PC-9 (cell line): ENCODE measurements around the gene IFT57. TPM values are rescaled to one million over a fixed set of nuclear protein-coding genes. Genes with fewer than 3 reads are reported as not detected.

Experiments
- BruUV-seq: library from RNA; stranded (reverse); fragments of 400-500 nt; replicated peaks from 2 replicates; lab custom pipeline; 2021; lab: Mats Ljungman, UMichigan
- CTCF ChIA-PET: fragments of 300-600 bp; sonication (Branson Sonifier 250); formaldehyde crosslinking; loops from one replicate; lab custom pipeline; 2022; ENCODE audit warnings: antibody characterized with exemption; lab: Charles Lee
- POLR2A ChIA-PET: fragments of 300-600 bp; sonication (Branson Sonifier 250); formaldehyde crosslinking; loops from one replicate; lab custom pipeline; 2022; ENCODE audit warnings: antibody characterized with exemption; ENCODE audit not compliant: unreplicated experiment; lab: Charles Lee
- DNase-seq, 2 experiments: peaks; one replicate each; pipeline versions ENCODE4 v3.0.0 to v3.0.0-alpha.2; 2015 to 2022; ENCODE audit warnings: mixed read lengths in 1 of 2
- H2AFZ ChIP-seq: fragments of 200-600 bp; sonication (generic); 2 replicates; pipeline ENCODE4 v1.8.1; 2017; ENCODE audit warnings: antibody characterized with exemption
- H3F3A ChIP-seq: fragments of 200-600 bp; sonication (generic); 2 replicates; pipeline ENCODE4 v1.8.1; 2017; ENCODE audit warnings: antibody characterized with exemption, mild to moderate bottlenecking, low read depth; ENCODE audit not compliant: insufficient read depth
- H3K27ac ChIP-seq: fragments of 200-600 bp; sonication (generic); 2 replicates; pipeline ENCODE4 v1.6.1; 2016; ENCODE audit warnings: mixed run types
- H3K27me3 ChIP-seq: fragments of 200-600 bp; sonication (generic); 2 replicates; pipeline ENCODE4 v1.6.1; 2016; ENCODE audit warnings: low read depth, mixed run types; ENCODE audit not compliant: insufficient read depth
- H3K36me3 ChIP-seq: fragments of 200-600 bp; sonication (generic); 2 replicates; pipeline ENCODE4 v1.6.1; 2016; ENCODE audit warnings: low read depth, mixed run types
- H3K4me1 ChIP-seq: fragments of 200-600 bp; sonication (generic); replicated peaks from 2 replicates; pipeline ENCODE4 v1.6.1; 2016; ENCODE audit warnings: mixed run types; ENCODE audit not compliant: insufficient read depth
- H3K4me2 ChIP-seq: fragments of 200-600 bp; sonication (generic); 2 replicates; pipeline ENCODE4 v1.6.1; 2017; ENCODE audit warnings: mixed run types
- H3K4me3 ChIP-seq: fragments of 200-600 bp; sonication (generic); 2 replicates; pipeline ENCODE4 v1.6.1; 2016; ENCODE audit warnings: mixed run types
- H3K79me2 ChIP-seq: fragments of 200-600 bp; sonication (generic); 2 replicates; pipeline ENCODE4 v1.6.1; 2017; ENCODE audit warnings: low read depth, mixed run types
- H3K9me2 ChIP-seq: fragments of 200-600 bp; sonication (generic); 2 replicates; pipeline ENCODE4 v1.8.1; 2017; ENCODE audit warnings: mild to moderate bottlenecking; ENCODE audit not compliant: insufficient read depth
- H3K9me3 ChIP-seq: fragments of 200-600 bp; sonication (generic); 2 replicates; pipeline ENCODE4 v1.8.1; 2016; ENCODE audit warnings: low read depth; ENCODE audit not compliant: insufficient read depth
- H4K20me1 ChIP-seq: fragments of 200-600 bp; sonication (generic); 2 replicates; pipeline ENCODE4 v1.8.1; 2017; ENCODE audit not compliant: insufficient read depth
- EZH2 ChIP-seq: fragments of 200-600 bp; sonication (generic); IDR thresholded peaks from 2 replicates; pipeline ENCODE4 v1.8.0; 2017; ENCODE audit warnings: antibody characterized with exemption, low read depth
- intact Hi-C: fragments of 100-400 bp; cut with micrococcal nuclease; formaldehyde crosslinking; loops from one replicate; pipeline ENCODE4 v1.10.0; 2022; ENCODE audit not compliant: unreplicated experiment
- total RNA-seq: library from RNA; stranded (reverse); gene quantifications from 2 replicates; pipeline ENCODE4 v1.2.3, GENCODE V29; 2021
- TF ChIP-seq, protein P1 (sequence below): fragments of 200-600 bp; sonication (generic); conservative IDR thresholded peaks from 2 replicates; pipeline ENCODE4 v1.6.1; 2017; ENCODE audit warnings: mixed run types, antibody characterized with exemption, mild to moderate bottlenecking, moderate library complexity

The IFT57 gene
- total RNA-seq, 1 experiment from 2014 or later = 55.2 TPM

DNA sequence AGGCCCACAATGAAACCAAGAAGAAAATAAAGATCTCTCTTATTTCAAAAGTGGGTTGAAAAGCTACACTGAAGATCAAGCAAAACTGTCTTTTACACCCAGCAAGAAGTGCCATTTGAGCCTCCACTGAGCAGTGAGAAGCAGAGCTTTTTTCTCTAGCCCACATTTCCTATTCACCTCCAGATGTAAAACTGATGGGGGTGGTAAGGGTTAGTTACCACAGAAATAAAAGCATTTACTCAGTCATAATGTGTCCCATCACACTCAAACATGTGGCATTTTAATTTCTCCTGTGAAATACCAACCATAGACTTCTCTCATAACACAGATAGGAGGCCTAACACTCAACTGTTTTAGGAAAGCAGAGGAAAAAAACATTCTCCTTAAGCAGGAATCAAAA, 21.0 kb downstream of the IFT57 start:
- intact Hi-C loops = no loop called here
- no peak for DNase-seq
- H3F3A ChIP-seq = no peaks in the 10 kb centered on the region
- CTCF ChIA-PET = no interaction called here
- H3K27me3 ChIP-seq = no peaks in the 10 kb centered on the region
- no peaks in the 10 kb centered on the region for H3K9me3 ChIP-seq
- H3K36me3 ChIP-seq = peaks cover 6% of the 10 kb centered on the region
- H3K4me2 ChIP-seq = no peak overlapping the region
- POLR2A ChIA-PET = interaction anchor here (0.6 kb wide), 1 partner anchor 602 kb away, joined by 4 read pairs; no protein-coding TSS in a partner anchor
- TF ChIP-seq EZH2 = no peak
- TF ChIP-seq, protein P1, sequence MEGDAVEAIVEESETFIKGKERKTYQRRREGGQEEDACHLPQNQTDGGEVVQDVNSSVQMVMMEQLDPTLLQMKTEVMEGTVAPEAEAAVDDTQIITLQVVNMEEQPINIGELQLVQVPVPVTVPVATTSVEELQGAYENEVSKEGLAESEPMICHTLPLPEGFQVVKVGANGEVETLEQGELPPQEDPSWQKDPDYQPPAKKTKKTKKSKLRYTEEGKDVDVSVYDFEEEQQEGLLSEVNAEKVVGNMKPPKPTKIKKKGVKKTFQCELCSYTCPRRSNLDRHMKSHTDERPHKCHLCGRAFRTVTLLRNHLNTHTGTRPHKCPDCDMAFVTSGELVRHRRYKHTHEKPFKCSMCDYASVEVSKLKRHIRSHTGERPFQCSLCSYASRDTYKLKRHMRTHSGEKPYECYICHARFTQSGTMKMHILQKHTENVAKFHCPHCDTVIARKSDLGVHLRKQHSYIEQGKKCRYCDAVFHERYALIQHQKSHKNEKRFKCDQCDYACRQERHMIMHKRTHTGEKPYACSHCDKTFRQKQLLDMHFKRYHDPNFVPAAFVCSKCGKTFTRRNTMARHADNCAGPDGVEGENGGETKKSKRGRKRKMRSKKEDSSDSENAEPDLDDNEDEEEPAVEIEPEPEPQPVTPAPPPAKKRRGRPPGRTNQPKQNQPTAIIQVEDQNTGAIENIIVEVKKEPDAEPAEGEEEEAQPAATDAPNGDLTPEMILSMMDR = no peak
- H3K4me1 ChIP-seq = no peaks in the 10 kb centered on the region
- no peaks in the 10 kb centered on the region for H4K20me1 ChIP-seq
- no peak overlapping the region for H3K4me3 ChIP-seq
- H3K27ac ChIP-seq = no peak overlapping the region
- peaks cover 5% of the 10 kb centered on the region; the same call in 1 of the 2 replicates for H3K9me2 ChIP-seq
- no peak overlapping the region for H2AFZ ChIP-seq
- no TSS peak for BruUV-seq
- no peaks in the 10 kb centered on the region for H3K79me2 ChIP-seq

DNA sequence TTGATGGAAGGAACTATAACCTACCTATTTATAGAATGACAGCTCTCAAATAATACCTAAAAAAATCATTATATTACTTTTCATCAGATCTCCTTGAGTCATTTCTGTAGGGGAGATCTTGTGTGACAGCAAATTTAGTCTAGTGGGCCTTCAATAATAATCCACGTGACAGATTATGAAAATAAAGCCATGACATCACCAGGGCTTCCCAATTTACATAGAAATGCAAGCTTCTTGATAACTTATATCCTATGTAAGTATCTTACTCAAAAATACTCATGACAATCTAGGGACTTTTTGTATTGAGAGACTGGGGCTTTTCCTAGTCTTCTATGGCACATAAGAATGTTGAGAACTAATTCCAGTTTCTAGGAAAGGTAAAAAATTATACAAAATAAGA, 21.6 kb downstream of the IFT57 start:
- Histone ChIP-seq H3K79me2 (no peaks in the 10 kb centered on the region), H3K36me3 (peaks cover 6% of the 10 kb centered on the region), H3K4me1 (no peaks in the 10 kb centered on the region), H3K4me3 (no peak overlapping the region), H3K4me2 (no peak overlapping the region), H3F3A (no peaks in the 10 kb centered on the region), H4K20me1 (no peaks in the 10 kb centered on the region), H3K9me2 (peaks cover 5% of the 10 kb centered on the region; the same call in 1 of the 2 replicates), H3K9me3 (no peaks in the 10 kb centered on the region), H2AFZ (no peak overlapping the region), H3K27me3 (no peaks in the 10 kb centered on the region), H3K27ac (no peak overlapping the region)
- TF ChIP-seq, protein P1 = no peak
- no peak for TF ChIP-seq EZH2
- BruUV-seq = no TSS peak
- ChIA-PET POLR2A (no interaction called here), CTCF (no interaction called here)
- no peak for DNase-seq
- intact Hi-C loops = no loop called here

DNA sequence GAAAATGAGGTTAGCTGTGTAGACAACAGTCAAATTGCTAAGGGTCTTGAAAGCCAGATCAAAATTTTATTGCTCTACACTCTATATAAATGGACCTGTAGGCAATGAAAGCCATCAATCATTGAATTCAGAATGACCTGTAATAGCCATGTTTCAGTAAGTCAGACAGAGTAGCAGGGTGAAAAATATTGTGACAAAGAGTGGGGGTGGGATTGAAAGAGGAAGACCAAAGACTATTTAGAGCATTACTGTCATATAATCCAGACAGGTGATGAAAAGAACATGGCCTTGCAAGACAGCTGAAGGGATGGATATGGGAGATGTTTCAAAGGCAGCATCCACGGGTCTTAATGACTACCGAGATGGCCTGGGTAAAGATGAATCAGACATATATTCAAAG, 22.2 kb downstream of the IFT57 start:
- no peaks in the 10 kb centered on the region for H4K20me1 ChIP-seq
- H3K4me2 ChIP-seq = no peak overlapping the region
- no peaks in the 10 kb centered on the region for H3K79me2 ChIP-seq
- H2AFZ ChIP-seq = no peak overlapping the region
- DNase-seq = no peak
- intact Hi-C loops = no loop called here
- peaks cover 3% of the 10 kb centered on the region for H3K36me3 ChIP-seq
- H3K27me3 ChIP-seq = no peaks in the 10 kb centered on the region
- TF ChIP-seq EZH2 = no peak
- TF ChIP-seq, protein P1 = no peak
- no peak overlapping the region for H3K4me3 ChIP-seq
- H3K4me1 ChIP-seq = no peaks in the 10 kb centered on the region
- no TSS peak for BruUV-seq
- H3K9me3 ChIP-seq = peaks cover 4% of the 10 kb centered on the region
- no peak overlapping the region for H3K27ac ChIP-seq
- peaks cover 1% of the 10 kb centered on the region; the same call in 1 of the 2 replicates for H3K9me2 ChIP-seq
- no peaks in the 10 kb centered on the region for H3F3A ChIP-seq
- ChIA-PET CTCF (no interaction called here), POLR2A (no interaction called here)
